ENCODE data around the gene DPYSL4. TPM values are rescaled to one million over a fixed set of nuclear protein-coding genes. Genes with fewer than 3 reads are reported as not detected.

The DPYSL4 gene
- total RNA-seq, 2 donors from 2014 or later: 0.27 to 0.44 TPM

DNA sequence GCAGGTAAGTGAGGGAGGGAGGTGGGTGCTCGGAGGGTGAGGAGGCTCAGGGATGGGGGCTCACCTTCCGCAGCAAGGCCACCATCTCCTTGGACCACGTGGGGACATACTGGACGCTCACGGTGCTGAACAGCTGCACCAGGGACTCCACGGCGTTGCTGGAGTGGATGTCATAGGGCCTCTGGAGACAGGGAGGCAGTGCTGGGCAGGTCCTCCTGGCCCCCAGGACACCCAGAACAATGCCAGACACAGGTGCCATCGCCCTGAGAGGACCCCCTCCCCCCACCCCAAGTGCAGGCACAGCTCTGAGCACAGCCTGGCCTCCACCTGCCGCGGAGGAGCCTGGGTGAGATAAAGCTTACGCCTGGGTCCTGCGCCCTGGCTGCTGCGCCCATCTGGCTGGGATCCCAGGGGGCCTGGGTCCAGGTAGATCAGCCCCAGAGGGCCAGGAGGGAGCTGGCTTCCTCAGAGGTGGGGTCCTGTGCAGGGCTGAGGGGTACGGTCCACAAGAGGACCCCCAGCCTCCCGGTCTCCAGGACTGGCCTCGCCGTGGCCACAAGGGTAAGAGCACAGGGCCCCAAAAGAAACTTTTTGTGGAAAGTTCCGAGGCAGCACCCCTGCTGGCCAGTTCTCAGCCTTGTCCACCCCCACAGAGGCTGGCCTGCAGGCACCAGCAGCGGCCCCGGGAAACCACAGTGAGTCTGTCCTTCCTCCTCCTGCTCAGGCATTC is 37.8 kb downstream of the DPYSL4 start:
- H3K27ac ChIP-seq: no peak overlapping the region
- intact Hi-C loops (cut with DNase I): loop anchor here (2.0 to 10.0 kb wide), 2 partner anchors 128 to 420 kb away; no protein-coding TSS in a partner anchor
- DNase-seq: no peak

DNA sequence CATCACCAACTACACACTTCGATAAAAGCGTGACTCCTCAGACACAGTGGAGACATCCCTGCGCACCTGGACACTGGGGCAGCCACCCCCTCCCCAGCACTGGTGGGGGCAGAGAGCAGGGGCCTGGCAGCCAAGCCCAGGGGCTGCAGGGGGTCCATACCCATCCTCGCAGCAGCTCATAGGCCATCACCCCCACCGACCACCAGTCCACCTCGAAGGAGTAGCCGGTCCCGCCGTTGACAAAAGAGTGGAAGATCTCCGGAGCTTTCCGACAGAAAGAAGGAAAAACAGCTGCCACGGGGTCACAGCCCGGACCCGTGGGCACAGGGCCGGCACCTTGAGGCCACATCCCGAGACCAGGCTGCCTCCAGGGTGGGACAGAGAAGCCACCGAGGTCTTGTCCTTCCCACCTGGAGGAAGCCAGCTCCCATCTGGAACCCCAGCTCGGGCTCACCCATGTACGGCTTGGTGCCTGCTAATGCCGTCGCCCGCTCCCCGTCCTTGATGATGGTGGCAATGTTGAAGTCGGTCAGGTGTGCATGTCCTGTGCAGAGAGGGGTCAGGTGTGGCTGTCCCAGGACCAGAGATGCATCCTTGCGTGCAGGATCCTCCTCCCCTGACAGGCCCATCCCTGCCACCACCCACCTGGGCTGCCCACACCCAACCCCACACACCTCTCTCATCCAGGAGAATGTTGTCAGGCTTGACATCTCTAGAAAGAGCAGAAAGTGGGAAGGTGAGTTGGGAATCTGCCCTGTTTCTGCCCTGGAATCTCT is 38.5 kb downstream of the DPYSL4 start:
- Histone ChIP-seq H3K4me1 (peaks cover 7% of the 10 kb centered on the region), H3K27ac (no peak overlapping the region), H3K9me3 (no peaks in the 10 kb centered on the region), H3K27me3 (no peaks in the 10 kb centered on the region), H3K36me3 (no peaks in the 10 kb centered on the region), H3K4me3 (no peak overlapping the region), H3K9ac (ENCODE audit: low read depth in 2 of 2, low read length in 2 of 2) (no peak overlapping the region)
- DNase-seq: no peak
- intact Hi-C loops (cut with DNase I): loop anchor here (2.0 to 10.0 kb wide), 2 partner anchors 128 to 420 kb away; no protein-coding TSS in a partner anchor
- no peak for TF ChIP-seq CTCF (IDR thresholded peaks at IDR 0.05)

More for the DNA sequence above, 37.8 kb downstream of the DPYSL4 start:
- TF ChIP-seq CTCF (IDR thresholded peaks at IDR 0.05): no peak
- peaks cover under 1% of the 10 kb centered on the region for H3K4me1 ChIP-seq
- no peak overlapping the region for H3K4me3 ChIP-seq
- H3K27me3 ChIP-seq: no peaks in the 10 kb centered on the region
- no peaks in the 10 kb centered on the region for H3K9me3 ChIP-seq
- no peaks in the 10 kb centered on the region for H3K36me3 ChIP-seq
- H3K9ac ChIP-seq (ENCODE audit: low read depth in 2 of 2, low read length in 2 of 2): no peak overlapping the region

DNA sequence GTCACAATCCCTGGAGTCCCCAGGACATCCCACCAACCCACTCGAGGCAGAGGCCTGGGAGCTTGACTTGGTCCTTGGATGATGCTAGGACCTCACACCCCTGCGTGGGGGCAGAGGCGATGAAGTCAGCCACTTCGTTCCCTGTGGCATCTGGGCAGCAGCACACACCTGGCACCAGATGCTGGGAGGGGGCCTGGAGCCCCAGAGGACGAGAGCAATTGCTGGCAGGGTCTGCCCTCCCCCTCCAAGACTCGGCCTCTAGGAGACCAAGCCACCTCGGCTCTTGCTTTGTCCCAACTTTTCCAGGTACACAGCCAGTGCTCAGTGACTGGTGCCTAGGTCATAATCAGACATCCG is 39.1 kb downstream of the DPYSL4 start:
- H3K4me1 ChIP-seq: peaks cover 7% of the 10 kb centered on the region
- no peak for TF ChIP-seq CTCF (IDR thresholded peaks at IDR 0.05)
- H3K36me3 ChIP-seq: no peaks in the 10 kb centered on the region
- DNase-seq: no peak
- no peak overlapping the region for H3K4me3 ChIP-seq
- intact Hi-C loops (cut with DNase I): loop anchor here (2.0 to 10.0 kb wide), 2 partner anchors 127 to 419 kb away; no protein-coding TSS in a partner anchor
- no peaks in the 10 kb centered on the region for H3K27me3 ChIP-seq
- no peak overlapping the region for H3K27ac ChIP-seq
- no peaks in the 10 kb centered on the region for H3K9me3 ChIP-seq
- no peak overlapping the region for H3K9ac ChIP-seq (ENCODE audit: low read depth in 2 of 2, low read length in 2 of 2)

GRCh38 chr10:132226586-132227405 is 40.0 kb downstream of the DPYSL4 start:
- Histone ChIP-seq H3K4me1 (peaks cover 7% of the 10 kb centered on the region), H3K9me3 (no peaks in the 10 kb centered on the region), H3K9ac (ENCODE audit: low read depth in 2 of 2, low read length in 2 of 2) (no peak overlapping the region), H3K36me3 (no peaks in the 10 kb centered on the region), H3K4me3 (no peak overlapping the region), H3K27ac (no peak overlapping the region), H3K27me3 (no peaks in the 10 kb centered on the region)
- TF ChIP-seq CTCF (IDR thresholded peaks at IDR 0.05): no peak
- intact Hi-C loops (cut with DNase I): loop anchor here (10.0 kb wide), 1 partner anchor 418 kb away; no protein-coding TSS in a partner anchor
- DNase-seq: no peak

- Histone ChIP-seq H3K9ac (ENCODE audit: low read depth in 2 of 2, low read length in 2 of 2) (no peak overlapping the region), H3K4me3 (no peak overlapping the region), H3K36me3 (no peaks in the 10 kb centered on the region), H3K27me3 (no peaks in the 10 kb centered on the region), H3K27ac (no peak overlapping the region), H3K9me3 (no peaks in the 10 kb centered on the region), H3K4me1 (peaks cover 7% of the 10 kb centered on the region)
- DNase-seq: no peak
- no peak for TF ChIP-seq CTCF (IDR thresholded peaks at IDR 0.05)
- intact Hi-C loops (cut with DNase I): loop anchor here (10.0 kb wide), 1 partner anchor 417 kb away; no protein-coding TSS in a partner anchor
These were observed 41.2 kb downstream of the DPYSL4 start for GRCh38 chr10:132227851-132228390.

Data from colonic mucosa (tissue), 4 donors.